Measurements from ENCODE around the gene CHST8.

GRCh38 chr19:33624586-33624985 lies 2.8 kb downstream of the CHST8 start:
- no peak for TF ChIP-seq CTCF (IDR thresholded peaks at IDR 0.05; ENCODE audit: insufficient read depth, low read length, poor library complexity, severe bottlenecking)
- no peak for TF ChIP-seq EZH2phosphoT487 (conservative IDR thresholded peaks at IDR 0.05; ENCODE audit: low read length)
